HG03060 (cell line): Measurements from ENCODE around the gene ZNF653.
"Not testable (repeated sequence)": the region's sequence is repeated elsewhere in the genome, so short reads cannot be mapped to it uniquely, and the experiment has no call there.

Experiments used
- ATAC-seq: cut with Tn5 transposase; IDR thresholded peaks from one replicate; pipeline ENCODE4 v1.9.1; 2021; ENCODE audit warnings: low read depth, moderate number of reproducible peaks; ENCODE audit not compliant: unreplicated experiment

Gene ZNF653

GRCh38 chr19:11482384-11483050, 23.1 kb downstream of the ZNF653 start:
- ATAC-seq, result no peak

DNA sequence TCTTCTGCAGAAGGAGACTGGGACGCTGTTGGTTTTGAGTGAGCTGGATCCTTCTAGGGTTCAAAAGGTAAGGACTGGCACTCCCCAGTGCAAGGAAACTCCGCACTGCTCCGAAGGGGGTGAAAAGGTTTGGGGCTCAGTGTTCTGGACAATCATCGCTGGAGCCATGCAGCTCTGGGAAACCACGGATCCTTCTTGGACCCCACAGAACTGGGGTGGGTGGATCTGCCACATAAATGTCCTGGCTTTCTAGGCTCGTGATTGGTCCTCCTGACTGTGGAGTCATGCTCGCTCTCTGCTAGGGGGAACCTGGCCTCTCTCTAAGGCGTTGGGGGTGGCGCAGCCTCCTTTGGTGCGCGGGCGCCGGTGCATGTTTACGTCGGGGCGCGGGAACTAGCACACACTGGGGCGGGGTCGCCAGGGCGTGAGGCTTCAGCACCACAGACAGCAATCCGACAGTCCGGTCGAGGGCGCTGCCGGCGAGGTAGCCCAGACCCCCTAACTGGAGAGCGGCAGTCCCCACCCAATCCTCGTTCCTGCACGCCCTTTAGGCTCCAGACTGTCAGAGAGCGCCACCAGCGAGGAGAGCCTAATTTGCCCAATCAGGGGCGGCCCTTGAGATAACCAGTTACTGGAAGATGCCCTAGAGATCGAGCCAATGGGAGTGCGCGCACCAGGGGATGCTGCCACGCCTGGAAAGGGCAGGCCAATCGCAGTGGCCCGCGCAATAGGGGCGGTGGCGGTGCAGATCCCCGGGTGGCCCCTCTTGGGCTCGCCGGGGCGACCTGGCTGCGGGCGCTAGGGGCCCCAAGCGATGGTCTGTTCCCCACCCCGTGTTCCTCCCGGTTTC, 23.9 kb downstream of the ZNF653 start:
- no peak for ATAC-seq

DNA sequence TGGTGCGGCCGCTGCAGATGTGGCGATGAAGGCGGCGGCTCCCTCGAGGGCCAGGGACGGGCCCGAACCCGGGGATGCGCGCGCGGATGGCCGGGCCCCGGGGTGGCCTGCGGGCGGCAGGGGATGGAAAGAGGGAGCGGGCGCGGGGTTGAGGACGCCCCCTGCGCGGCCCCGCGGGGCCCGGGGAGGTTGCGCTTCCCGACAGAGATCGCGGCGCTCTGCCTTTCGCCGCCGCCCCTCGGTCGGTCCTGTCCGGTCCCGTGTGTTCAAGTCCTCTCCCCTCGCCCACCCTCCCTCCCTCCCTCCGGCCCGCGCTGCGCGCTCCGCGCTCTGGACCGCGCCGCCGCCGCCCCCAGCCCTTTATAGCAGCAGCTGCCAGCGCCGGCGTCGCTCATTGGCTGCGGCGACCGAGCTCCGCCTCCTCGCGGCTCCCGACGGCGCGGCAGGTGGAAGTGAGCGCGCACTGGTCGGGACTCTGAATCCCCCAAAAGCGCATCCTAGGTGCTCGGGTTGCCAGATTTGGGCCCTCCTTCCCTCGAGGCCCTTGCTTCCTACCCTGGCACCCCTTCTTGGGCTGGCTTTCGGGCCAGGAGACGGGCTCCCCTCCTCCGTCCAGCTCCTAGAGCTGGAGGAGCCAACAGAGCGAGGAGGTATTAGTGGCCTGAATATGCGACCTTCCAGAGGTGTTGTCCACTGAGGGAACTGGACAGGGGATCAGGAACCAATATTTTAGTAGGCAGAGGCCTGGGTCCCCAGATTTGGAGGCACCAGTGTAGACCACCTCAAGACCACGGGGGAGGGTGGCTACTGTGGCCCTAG, 24.7 kb downstream of the ZNF653 start, which contains the start of gene ELAVL3:
TSS of gene ELAVL3 (minus strand) at position 332 of the 819 bp plus-strand sequence. CDS start 438 bp downstream, outside the sequence.
- ATAC-seq, result no peak

DNA sequence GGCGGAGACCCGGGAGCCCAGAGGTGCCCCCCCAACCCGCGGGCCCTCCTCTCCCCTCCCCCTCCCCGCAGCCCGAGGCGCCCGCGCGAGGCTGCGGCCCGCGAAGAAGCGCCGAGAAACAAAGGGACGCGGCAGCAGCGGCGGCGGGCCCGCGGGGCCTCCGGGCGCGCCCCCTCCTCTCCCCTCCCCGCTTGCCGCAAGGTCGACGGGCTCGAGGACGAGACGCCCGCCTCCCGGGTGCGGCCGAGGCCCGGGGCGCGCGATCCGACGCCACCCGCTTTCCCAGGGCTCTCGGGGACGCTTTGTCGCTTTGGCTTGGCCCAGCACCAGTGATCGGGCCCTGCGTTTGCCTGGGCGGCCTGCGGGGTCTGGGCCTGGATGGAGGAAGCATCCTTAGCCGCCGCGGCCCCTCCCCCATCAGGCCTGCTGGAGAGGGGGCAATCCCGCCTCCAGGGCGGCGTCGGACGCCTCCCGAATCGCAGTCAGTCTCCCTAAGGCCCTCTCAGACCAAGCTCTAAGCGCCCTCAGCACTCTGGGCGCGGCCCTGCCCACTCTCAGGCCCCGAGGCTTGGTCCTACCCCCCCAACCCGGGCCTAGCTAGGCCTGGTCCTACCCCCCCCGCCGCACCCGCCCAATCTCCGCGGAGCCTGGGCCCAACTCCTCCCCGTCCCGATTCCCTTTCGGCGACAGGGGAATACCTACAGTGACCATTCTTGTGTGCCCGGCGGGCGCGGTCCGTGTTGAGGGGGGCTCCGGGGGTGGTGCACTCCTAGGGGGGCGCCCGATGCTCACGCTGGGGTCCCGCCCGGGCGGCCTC, 25.5 kb downstream of the ZNF653 start:
- no peak for ATAC-seq

GRCh38 chr19:11479090-11479897, 26.3 kb downstream of the ZNF653 start:
- no peak for ATAC-seq

GRCh38 chr19:11478167-11479089, 27.2 kb downstream of the ZNF653 start:
- no peak for ATAC-seq

DNA sequence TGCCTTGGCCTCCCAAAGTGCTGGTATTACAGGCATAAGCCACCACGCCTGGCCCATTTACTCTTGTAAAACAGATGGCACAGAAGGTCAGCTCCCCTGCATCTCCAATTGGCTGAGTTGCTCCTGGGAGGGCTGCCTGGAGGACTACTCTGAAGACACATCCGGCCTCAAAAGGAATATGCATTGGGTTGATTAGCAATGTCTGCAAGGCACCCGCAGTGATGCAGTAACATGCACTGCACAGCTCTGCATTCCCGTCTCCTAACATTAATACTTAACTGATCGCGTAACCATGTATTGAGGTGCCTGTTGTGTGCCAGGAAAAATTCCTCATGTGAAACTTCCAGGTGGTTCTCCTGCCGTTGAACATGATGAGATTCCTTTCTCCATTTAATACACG, 29.8 kb downstream of the ZNF653 start:
- ATAC-seq, result no peak

DNA sequence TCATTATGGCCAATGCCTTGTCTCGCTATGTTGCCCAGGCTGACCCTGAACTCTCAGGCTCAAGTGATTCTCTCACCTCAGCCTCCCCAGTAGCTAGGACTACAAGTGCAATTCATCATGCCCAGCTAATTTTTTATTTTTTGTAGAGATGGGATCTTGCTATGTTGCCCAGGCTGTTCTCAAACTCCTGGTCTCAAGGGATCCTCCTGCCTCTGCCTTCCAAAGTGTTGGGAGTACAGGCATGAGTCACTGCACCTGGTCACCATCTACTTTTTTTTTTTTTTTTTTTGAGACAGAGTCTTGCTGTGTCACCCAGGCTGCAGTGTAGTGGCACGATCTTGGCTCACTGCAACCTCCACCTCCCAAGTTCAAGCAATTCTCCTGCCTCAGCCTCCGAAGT, 30.3 kb downstream of the ZNF653 start:
- not testable (repeated sequence) for ATAC-seq

- no peak for ATAC-seq
Measured at GRCh38 chr19:11473725-11474124, 31.9 kb downstream of the ZNF653 start.

GRCh38 chr19:11468266-11468845, 37.3 kb downstream of the ZNF653 start:
- not testable (repeated sequence) for ATAC-seq

- no peak for ATAC-seq
Measured at GRCh38 chr19:11465600-11465999, 40.0 kb downstream of the ZNF653 start.

GRCh38 chr19:11464333-11465265, 41.0 kb downstream of the ZNF653 start:
- no peak for ATAC-seq

DNA sequence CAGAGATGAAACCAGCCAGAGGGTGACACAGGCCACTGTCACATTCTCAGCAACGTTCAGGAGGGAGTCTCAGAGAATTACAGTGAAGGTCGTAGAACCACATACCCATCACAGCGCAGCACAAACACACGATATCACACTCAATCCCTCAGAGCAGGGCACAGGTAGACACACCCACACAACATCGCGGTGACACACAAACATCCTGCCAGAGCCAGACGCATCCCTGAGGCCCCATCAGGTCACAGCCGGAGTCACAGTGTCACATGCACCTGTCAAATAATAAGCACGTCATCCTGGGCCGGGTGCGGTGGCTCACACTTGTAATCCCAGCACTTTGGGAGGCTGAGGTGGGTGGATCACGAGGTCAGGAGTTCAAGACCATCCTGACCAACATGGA, 42.2 kb downstream of the ZNF653 start:
- ATAC-seq, result no peak

DNA sequence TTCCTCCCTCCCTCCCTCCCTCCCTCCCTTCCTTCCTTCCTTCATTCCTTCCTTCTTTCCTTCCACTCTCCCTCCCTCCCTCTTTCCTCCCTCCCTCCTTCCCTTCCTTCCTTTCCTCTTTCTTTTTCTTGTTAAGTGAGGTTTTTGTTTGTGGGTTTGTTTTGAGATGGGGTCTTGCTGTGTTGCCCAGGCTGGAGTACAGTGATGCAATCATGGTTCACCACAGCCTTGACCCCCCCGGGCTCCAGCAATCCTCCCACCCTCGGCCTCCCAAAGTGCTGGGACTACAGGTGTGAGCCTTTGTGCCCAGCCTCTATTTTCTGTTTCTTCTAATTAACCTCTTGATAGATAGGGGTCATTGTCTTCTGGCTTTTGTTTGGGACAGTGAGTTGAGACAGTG, 44.2 kb downstream of the ZNF653 start:
- no peak for ATAC-seq

DNA sequence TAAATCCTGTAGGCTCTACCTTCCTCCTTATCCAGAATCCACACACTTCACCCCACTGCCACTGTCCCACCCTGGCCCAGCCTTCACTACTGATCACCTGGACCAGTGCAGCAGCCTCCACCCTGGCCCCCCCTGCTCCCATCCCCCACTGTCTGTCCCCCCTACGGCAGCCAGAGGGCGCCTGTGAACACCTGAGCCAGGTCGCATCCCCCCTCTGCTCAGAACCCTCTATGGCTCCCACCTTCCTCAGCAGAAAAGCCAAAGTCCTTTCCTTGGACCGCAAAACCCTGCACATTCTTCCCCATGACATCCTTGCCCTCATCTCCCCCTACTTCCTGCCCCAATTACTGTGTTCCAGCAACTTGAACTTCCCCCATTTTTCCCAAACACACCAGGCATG, 45.4 kb downstream of the ZNF653 start:
- ATAC-seq, result no peak

DNA sequence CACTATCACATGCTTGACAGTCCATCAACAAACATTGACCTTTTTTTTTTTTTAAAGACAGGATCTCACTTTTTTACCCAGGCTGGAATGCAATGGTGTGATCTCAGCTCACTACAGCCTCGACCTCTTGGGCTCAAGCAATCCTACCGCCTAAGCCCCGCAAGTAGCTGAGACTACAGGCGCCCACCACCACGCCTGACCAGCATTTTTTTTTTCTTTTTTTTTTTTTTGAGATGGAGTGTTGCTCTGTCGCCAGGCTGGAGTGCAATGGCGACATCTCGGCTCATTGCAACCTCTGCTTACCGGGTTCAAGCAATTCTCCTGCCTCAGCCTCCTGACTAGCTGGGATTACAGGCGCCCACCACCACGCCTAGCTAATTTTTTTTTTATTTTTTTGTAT, 46.7 kb downstream of the ZNF653 start:
- ATAC-seq, result not testable (repeated sequence)
